CD4-positive, alpha-beta T cell treated with Interleukin-4 for 4 hours (primary cell): Measurements from ENCODE around the gene BOC.

Experiments used
- DNase-seq: peaks from one replicate; pipeline ENCODE4 v3.0.0-alpha.2; 2020

BOC gene

GRCh38 chr3:113273011-113273410 is 61.7 kb downstream of the BOC start:
- DNase-seq: no peak

GRCh38 chr3:113273604-113274378 is 62.4 kb downstream of the BOC start:
- no peak for DNase-seq

- no peak for DNase-seq
Observed at GRCh38 chr3:113274425-113275257, 63.3 kb downstream of the BOC start.

- no peak for DNase-seq
Observed at GRCh38 chr3:113275258-113275556, 63.9 kb downstream of the BOC start.

GRCh38 chr3:113275583-113275928 is 64.2 kb downstream of the BOC start:
- DNase-seq: no peak

- DNase-seq: no peak
Observed at GRCh38 chr3:113275929-113276750, 64.8 kb downstream of the BOC start.

GRCh38 chr3:113276751-113277080 is 65.4 kb downstream of the BOC start:
- no peak for DNase-seq

- DNase-seq: no peak
Observed at GRCh38 chr3:113277414-113277813, 66.1 kb downstream of the BOC start.

- DNase-seq: no peak
Observed at GRCh38 chr3:113277941-113278598, 66.7 kb downstream of the BOC start.

GRCh38 chr3:113278599-113278955 is 67.2 kb downstream of the BOC start:
- no peak for DNase-seq

GRCh38 chr3:113279686-113280085 is 68.3 kb downstream of the BOC start:
- no peak for DNase-seq

GRCh38 chr3:113283306-113283705 is 71.9 kb downstream of the BOC start:
- no peak for DNase-seq

- DNase-seq: no peak
Observed at GRCh38 chr3:113284453-113285050, 73.2 kb downstream of the BOC start.

GRCh38 chr3:113285226-113285625 is 73.9 kb downstream of the BOC start:
- no peak for DNase-seq

- no peak for DNase-seq
Observed at GRCh38 chr3:113285741-113286140, 74.4 kb downstream of the BOC start.

GRCh38 chr3:113286524-113286923 is 75.2 kb downstream of the BOC start:
- DNase-seq: no peak

GRCh38 chr3:113287111-113287802 is 75.9 kb downstream of the BOC start:
- no peak for DNase-seq

GRCh38 chr3:113287803-113288648 is 76.7 kb downstream of the BOC start:
- peak; percentile 50 for DNase-seq

GRCh38 chr3:113288881-113289280 is 77.5 kb downstream of the BOC start:
- DNase-seq: no peak

GRCh38 chr3:113291572-113291971 is 80.2 kb downstream of the BOC start:
- no peak for DNase-seq

- DNase-seq: no peak
Observed at GRCh38 chr3:113292933-113293332, 81.6 kb downstream of the BOC start.
